NK-92 (cell line): ENCODE results near the gene CTNNBL1.
"Not testable (repeated sequence)": the region's sequence is repeated elsewhere in the genome, so short reads cannot be mapped to it uniquely, and the experiment has no call there.

Experiments
- DNase-seq: peaks from one replicate; lab custom pipeline; 2025; ENCODE audit not compliant: unreplicated experiment; lab: John Stamatoyannopoulos, UW

Gene CTNNBL1, protein sequence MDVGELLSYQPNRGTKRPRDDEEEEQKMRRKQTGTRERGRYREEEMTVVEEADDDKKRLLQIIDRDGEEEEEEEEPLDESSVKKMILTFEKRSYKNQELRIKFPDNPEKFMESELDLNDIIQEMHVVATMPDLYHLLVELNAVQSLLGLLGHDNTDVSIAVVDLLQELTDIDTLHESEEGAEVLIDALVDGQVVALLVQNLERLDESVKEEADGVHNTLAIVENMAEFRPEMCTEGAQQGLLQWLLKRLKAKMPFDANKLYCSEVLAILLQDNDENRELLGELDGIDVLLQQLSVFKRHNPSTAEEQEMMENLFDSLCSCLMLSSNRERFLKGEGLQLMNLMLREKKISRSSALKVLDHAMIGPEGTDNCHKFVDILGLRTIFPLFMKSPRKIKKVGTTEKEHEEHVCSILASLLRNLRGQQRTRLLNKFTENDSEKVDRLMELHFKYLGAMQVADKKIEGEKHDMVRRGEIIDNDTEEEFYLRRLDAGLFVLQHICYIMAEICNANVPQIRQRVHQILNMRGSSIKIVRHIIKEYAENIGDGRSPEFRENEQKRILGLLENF

DNA sequence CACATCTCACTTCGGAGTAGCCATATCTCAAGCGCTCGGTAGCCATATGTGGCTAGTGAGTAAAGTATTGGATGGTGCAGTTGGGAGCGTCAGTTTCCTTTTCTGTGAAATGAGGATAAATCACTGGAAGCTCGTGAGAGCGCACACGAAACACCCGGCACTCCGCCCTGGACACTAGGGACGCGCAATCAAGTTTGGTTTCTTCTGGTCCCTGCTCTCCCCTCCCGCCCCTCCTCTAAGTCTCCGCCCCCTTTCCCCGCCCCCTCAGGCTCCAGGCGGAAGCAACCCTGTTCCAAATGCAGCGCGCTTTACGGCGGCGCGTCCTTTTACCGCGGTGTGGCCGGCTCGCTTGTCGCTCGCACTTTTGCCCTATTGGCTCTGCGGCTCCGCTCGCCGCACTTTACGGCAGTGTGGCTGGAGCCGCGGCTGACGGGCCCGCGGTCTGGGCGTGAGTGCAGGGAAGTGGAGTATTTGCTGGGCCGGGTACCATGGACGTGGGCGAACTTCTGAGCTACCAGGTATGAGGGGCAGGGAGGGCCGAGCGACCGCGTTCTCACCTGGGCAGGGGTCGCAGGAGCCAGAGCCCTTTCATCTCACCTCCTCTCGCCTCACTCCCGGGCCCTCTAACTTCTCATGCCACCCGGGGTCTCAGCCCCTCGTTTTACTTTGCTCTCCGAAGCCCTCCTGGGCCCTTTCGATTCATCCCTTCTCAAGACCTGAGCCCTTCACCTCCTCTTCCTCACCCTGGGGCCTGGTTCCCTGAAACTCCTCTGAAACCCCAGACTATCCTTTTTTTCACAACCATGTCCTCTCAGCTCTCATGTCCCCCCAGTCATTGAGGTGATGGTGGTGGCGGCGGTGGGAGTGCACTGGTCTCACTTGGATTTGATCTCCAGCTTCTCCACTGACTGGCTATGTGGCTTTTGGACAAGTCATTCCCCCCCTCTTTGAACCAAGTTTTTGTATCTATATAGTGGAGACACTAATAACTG, at the start of gene CTNNBL1:
CTNNBL1 (plus strand) TSS at position 396 of the 992 bp plus-strand sequence; CDS start at position 489, 93 bp downstream.
- peak; percentile 55 for DNase-seq

DNA sequence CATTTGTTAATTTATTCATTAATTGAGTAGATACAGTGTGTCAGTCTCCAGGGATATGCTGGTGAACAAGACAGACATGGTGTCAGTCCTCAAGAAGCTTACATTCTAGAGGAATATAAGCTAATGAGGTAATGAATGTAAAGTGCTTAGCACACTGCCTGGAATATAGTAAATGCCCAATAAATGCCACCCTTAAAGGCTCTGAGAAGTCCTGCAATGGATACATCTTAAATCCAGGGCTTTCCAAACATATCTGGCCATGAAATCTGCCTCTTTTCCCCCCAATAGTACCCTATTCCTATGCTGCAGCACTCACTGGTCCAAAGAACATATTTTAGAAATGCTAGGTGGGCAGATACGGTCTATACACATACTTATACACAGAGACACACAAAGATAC, 49.2 kb upstream of the CTNNBL1 start:
- DNase-seq: no peak

DNA sequence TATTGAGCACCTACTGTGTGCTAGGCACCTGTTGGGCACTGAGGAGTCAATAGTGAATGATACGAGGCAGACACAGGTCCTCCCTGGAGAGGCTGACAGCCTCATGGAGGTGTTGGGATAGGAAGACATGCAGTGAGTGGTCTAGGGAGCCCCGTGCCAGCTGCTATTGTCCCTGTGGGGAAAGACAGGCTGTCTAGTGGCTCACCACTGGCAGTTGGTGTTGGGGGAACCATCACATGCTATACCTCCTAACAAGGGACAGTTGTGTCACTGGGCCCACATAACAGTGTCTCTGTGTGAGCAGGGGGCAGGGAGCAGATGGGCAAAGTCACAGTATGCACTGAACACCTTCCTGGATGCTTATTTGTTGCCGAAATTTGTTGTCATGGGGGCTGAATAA, 45.9 kb upstream of the CTNNBL1 start:
- no peak for DNase-seq

DNA sequence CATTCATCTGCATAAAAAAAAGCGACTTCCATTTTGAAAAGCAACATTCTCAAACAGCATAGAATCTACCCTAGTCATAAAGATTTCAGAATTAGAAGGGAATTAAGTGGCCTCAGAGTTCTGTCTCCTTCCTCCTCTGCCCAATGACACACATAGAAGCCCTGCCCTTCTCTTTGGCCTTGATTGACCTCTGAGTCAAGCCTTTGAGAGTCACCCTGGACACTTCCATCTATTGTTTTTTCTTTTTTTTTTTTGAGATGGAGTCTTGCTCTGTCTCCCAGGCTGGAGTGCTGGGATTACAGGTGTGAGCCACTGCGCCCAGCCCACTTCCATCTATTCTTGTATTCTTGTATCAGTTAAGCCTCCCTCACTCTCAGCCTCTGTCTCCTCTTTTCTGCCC, 44.8 kb upstream of the CTNNBL1 start:
- no peak for DNase-seq

DNA sequence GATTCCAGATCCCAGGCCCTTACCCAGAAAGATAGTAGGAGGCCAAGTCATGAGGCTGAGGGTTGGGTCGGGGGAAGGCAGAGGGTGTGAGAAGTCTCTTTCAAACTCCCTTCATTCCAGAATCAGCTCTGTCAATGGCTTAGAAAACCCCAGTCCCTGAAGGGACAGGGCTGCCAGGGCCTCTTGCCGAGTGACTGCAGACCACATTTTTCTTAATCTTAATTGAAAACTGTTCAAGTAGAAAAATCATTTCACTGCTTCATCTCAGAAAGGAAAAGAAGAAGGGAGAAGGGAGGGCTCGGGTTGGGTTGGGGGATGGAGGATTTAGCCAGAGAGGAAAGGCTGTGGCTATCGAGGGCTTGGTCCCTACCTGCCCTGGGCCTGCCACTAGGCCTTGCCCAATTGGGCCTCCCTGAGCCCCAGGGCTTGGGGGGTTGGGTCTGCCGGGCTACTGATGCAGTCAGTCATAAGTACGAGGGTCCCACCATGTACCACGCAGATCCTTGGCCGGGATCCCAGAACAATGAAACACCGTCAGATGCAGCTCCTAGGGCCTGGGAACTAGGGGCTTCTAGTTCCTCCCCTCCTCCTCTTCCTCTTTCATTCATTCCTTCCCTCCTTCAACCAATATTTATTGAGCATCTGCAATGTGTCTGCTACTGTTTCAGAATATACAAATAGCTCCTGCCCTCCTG, 44.0 kb upstream of the CTNNBL1 start:
- no peak for DNase-seq

DNA sequence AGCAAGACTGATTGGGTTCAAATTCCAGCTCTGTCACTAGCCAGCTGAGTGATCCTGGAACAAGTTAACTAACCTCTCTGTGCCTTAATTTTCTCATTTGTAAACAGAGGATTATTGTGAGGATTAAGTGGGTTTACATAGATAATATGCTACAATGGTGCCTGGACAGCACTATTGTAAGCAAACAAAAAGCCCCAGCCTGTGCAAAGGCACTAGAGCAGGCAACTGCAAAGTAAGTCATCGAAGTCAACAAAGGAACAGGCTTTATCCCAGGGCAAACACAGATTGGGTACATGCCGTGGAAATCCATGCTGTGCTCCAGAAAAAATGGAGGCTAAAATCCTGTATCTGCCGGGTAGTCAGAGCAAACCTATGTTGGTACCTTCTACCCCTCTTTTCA, 43.2 kb upstream of the CTNNBL1 start:
- no peak for DNase-seq

DNA sequence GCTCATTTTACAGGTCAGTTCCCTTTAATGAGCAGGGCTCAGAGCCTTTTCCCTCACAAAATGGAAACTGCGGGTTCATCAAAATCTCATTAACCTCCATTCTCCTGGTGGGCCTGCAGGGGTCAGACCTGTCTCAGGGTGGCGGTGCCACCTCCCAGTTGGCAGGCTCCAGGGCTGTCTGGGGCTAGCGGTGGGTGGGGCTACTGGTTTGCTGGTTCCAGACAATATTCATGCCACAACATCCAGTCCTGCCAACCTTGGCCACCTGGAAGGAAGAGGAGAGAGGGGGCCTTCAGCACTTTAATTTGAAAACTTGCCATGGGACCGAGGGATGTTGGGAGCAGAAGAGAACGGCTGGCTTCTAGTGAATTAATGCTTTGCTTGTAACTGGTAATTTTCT, 41.9 kb upstream of the CTNNBL1 start:
- no peak for DNase-seq

DNA sequence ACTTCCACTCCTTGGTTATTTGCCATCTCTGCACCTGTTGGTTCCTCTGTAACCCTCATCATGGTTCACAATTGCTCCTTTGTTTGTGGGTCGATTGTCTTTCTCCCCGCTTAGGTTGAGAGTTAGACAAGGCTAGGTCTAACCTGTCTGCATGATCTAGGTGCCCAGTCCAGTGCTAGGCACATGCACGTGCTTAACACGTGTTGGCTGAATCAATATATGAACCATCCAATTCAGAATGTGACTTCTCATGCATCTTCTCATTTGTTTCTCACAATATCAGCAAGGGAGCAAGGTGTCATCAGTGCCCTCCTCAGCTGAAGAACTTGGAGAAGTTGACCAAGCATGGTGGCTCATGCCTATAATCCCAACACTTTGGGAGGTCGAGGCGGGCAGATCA, 36.9 kb upstream of the CTNNBL1 start:
- DNase-seq: no peak

DNA sequence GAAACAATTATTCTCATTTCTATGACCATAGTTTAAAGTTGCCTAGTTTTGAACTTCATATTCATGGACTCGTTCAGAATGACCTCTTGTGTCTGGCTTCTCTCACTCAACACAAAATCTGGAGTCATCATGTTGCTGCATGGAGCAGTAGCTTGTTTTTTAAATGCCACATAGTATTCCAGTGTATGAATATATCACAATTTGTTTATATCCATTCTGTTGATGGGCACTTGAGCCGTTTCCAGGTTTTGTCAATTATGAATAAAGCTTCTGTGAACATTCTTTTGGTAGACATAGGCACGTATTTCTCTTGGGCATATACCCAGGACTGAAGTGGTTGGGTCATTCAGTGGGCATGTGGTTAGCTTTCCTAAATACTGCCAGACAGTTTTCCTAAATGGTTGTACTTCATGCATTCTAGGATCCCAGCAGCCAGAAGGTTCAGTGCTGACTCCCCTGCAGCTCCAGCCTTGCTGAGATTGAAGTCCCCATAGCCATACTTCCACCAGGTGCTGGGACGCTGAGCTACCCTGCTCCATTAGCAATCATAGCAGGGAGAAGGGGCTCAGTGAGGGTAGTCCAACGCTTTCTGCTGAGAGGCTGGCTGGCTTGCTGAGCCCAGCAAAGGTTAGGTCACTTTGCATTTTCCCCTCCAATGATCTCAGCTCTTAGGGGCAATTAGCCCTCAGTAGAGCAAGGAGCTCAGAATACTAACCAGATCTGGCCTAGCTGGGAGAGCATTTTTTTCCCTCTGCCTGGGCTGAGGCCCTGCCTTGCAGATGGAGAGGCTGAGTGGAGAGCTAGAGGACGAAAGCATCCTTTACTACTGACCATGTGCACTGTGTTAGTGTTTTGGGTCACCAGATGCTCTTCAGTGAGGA, 35.7 kb upstream of the CTNNBL1 start:
- DNase-seq: no peak

DNA sequence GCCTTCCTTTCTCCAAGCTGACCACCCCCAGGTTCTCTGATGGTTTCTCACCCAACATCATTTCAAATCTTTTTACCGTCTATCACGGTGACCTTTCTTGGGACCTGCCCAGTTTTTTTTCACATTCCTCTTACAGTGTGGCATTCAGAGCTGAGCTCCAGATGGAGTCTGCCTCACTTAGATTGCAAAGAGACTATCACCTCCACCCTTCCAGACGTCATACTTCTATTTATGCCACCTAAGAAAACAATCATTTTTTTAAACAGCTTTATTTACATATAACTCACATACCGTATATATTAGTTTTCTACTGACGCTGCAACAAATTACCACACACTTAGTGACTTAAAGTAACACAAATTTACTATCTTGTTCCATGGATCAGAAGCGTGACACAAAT, 32.3 kb upstream of the CTNNBL1 start:
- DNase-seq: no peak

DNA sequence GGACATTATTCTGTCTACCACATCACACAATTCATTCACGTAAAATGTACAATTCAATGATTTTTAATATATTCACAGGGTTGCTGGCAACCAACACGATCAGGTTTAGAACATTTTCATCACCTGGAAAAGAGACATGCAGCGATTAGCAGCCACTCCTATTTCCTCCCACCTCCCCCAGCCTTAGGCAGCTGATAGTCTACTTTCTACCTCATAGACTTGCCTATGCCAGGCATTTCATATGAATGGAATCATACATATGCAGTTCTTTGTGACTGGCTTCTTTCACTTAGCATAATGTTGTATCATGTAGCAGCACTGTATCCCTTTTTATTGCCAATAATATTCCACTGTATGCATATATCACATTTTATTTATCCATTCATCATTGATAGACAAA, 31.5 kb upstream of the CTNNBL1 start:
- DNase-seq: no peak

DNA sequence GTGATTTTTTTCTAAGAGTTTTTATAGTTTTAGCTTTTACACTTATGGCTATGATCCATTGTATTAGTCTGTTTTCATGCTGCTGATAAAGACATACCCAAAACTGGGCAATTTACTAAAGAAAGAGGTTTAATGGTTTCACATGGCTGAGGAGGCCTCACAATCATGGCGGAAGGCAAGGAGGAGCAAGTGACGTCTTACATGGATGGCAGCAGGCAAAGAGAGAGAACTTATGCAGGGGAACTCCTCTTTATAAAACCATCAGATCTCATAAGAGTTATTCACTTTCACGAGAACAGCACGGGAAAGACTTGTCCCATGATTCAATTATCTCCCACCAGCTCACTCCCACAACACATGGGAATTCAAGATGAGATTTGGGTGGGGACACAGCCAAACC, 29.2 kb upstream of the CTNNBL1 start:
- not testable (repeated sequence) for DNase-seq

DNA sequence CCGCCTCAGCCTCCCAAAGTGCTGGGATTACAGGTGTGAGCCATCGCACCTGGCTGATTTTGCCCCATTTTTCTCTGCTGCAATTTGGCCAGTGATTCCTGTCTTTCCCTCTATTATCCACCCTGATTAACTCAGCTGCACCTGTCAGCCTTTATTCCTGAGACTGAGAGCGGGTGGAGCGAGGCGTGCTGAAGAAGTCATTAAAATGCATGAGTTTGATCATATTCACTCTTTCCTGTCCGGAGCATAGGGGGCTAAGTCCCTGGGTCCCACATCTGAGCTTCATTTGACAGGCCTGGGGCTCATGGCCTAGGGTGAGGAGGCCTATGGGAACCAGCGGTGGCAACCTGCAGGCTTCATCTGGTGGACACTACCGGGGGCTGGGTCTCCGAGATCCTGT, 25.7 kb upstream of the CTNNBL1 start:
- DNase-seq: no peak

DNA sequence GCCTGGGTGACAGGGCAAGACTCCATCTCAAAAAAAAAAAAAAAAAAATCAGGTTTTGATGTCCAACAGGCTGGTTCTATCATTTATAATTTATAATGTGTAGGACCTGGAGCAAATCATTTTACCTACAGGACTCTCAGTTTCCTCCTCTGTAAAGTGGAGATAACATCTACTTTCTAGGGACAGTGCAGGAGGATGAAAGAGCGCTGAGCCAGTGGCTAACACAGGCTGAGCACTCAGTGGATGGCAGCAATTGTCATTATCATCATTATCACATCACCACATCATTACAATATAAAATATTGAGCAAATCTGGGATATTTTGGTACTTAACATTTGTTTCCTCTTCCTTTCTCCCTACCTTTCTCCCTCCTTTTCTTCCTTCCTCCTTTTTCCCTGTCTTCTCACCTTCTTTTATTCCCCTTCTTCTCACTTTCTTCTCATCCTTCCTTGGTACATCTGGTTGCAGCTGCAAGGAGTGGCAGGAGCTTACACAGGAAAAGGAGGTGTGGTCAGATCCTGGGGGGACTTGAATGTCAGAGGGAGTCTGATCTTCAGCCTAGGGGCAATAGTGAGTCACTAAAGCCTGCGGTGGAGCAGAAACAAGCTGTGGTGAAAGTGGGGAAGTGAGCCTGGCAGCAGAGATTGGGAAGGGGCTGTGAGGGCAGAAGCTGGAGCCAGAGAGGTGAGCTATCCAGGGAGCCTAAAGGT, 24.6 kb upstream of the CTNNBL1 start:
- DNase-seq: no peak

DNA sequence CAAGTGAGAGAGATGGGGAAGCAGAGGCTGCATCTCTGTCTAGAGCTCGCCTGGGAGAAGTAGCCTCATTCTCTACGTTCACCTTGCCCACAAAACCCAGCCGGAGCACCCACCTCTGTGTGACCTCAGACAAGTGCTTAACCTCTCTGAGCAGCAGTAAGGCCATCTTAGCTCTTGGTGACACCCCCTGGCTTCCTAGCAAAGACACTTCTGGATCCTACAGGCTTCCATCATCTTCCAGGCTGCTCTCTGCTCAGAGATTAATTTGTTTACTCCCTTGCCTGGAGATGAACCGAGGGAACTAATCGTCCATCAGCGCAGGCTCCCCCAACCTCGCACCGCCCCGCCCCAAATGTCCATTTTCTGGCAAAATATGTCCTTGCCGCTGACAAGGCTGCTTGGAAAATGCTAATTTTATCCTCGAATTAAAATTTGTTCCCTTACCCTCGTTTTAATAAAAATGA, 24.0 kb upstream of the CTNNBL1 start:
- DNase-seq: no peak

DNA sequence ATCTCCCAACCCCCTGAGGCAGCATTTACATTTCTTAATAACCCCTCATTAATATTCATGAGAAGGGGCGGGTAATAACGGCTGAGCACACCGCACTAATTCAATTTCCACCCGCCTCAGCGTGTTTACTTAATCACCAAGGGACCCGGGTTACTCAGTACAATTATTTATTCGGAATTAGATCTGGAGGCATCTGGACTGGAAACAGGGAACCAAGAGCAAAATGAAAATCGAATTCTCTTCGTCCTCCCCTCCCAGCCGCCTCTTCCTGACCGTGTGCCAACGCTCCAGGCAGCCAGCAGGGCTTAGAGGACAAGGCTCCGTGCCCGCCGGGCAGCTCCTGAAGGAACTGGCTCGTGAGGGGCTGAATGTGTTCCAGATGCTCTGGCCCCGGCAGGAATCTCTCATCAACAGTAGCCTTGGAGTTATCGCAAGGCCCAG, 23.5 kb upstream of the CTNNBL1 start:
- DNase-seq: no peak

DNA sequence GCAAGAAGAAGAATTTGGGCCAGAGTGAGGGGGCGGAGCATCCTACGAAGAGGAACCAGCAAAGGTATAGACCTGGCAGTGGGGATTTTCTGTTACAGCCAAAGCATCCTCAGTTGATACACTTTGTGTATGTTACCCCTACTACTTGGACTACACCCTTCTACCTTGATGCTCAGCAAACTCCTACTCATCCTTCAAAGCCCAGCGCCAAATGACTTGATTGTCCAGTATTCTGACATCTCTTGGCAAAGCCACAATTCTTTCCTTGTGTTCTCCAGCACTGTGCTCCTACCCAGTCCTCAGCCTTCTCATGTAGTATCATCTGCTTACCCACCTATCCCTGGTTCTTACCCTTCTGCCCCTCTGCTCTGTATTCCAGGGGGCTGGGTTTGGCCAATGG, 21.7 kb upstream of the CTNNBL1 start:
- no peak for DNase-seq

DNA sequence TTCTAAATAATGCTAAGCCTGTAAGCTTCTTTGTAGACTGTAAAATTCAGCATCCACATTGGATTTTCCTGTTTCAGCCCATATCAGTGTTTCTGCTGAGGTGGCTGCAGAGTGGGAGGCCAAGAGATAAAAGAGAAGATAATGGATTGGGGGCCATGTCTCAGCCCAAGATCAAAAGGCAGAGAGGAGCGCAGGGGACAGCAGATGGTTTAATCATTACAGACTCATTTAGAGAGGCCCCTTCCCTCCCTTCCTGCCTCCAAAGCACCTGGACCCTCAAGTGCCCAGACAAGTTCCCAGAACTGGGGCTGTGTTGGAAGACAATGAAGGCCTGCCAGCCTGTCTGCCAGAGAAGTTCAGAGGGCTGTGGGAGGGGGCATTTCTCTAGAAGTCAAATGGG, 20.4 kb upstream of the CTNNBL1 start:
- DNase-seq: no peak

DNA sequence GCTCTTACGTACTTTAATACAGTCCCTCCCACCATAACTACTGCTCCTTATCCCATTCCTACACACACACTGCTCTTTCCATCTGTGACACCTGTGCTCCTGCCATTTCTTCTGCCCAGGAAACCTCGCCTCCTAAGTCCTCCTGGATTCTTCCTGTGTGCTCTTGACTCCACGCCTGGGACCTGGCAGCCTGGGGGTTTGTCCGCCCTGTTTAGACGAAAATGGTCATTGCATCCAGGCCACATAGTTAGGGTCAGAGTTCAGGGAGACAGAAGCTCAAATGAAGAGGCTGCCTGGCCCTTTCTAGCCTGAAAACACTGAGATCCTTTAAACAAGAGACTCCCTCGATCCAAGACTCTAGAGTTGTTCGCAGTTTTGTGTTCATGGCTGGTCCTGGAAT, 17.4 kb upstream of the CTNNBL1 start:
- no peak for DNase-seq
